ENCODE results near the gene RASSF8.

- no peak for TF ChIP-seq EZH2 (IDR thresholded peaks at IDR 0.05; ENCODE audit: low read length, unreplicated experiment)
- TF ChIP-seq CTCF (conservative IDR thresholded peaks at IDR 0.05; ENCODE audit: low read depth, low read length), result no peak
- no peak for TF ChIP-seq EZH2phosphoT487 (IDR thresholded peaks at IDR 0.05; ENCODE audit: borderline replicate concordance, low read length)
Measured at GRCh38 chr12:26042645-26043044, 84.2 kb downstream of the RASSF8 start.
